AG09309 (cell line): Measurements from ENCODE around the gene MTOR.
"Not testable (repeated sequence)": the region's sequence is repeated elsewhere in the genome, so short reads cannot be mapped to it uniquely, and the experiment has no call there.

ENCODE experiments used
- DNase-seq: peaks from one replicate; pipeline ENCODE4 v3.0.0-alpha.2; 2010; ENCODE audit warnings: low read depth
- H3K4me3 ChIP-seq: 2 replicates; pipeline ENCODE4 v1.5.1; 2011; ENCODE audit warnings: mild to moderate bottlenecking, low read depth, low read length, moderate library complexity; ENCODE audit not compliant: control insufficient read depth
- TF ChIP-seq, protein P1 (sequence below): IDR thresholded peaks from 2 replicates; pipeline ENCODE4 v1.5.1; 2011; ENCODE audit warnings: mild to moderate bottlenecking, low read depth, low read length, inconsistent platforms; ENCODE audit not compliant: insufficient read depth, control insufficient read depth; ENCODE audit errors: missing control alignments

The MTOR gene

DNA sequence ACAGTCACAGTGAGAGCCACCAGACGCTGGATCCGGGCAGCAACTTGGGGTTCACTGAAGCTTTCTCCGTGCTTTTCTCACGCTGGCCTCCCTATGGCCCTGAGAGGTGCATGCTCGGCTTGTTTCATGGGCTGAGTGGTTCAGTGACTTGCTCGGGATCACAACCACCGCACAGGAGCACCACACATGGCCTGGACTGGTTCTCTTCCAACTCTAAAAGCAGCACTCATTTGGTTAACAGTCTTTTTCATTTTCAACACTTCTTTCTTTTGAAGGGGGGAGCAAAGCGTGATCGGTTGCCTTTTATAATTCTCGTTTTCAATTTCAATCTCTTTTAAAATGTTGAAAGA lies 36.8 kb upstream of the MTOR start:
- TF ChIP-seq, protein P1, sequence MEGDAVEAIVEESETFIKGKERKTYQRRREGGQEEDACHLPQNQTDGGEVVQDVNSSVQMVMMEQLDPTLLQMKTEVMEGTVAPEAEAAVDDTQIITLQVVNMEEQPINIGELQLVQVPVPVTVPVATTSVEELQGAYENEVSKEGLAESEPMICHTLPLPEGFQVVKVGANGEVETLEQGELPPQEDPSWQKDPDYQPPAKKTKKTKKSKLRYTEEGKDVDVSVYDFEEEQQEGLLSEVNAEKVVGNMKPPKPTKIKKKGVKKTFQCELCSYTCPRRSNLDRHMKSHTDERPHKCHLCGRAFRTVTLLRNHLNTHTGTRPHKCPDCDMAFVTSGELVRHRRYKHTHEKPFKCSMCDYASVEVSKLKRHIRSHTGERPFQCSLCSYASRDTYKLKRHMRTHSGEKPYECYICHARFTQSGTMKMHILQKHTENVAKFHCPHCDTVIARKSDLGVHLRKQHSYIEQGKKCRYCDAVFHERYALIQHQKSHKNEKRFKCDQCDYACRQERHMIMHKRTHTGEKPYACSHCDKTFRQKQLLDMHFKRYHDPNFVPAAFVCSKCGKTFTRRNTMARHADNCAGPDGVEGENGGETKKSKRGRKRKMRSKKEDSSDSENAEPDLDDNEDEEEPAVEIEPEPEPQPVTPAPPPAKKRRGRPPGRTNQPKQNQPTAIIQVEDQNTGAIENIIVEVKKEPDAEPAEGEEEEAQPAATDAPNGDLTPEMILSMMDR: no peak
- DNase-seq: no peak
- no peak overlapping the region for H3K4me3 ChIP-seq

DNA sequence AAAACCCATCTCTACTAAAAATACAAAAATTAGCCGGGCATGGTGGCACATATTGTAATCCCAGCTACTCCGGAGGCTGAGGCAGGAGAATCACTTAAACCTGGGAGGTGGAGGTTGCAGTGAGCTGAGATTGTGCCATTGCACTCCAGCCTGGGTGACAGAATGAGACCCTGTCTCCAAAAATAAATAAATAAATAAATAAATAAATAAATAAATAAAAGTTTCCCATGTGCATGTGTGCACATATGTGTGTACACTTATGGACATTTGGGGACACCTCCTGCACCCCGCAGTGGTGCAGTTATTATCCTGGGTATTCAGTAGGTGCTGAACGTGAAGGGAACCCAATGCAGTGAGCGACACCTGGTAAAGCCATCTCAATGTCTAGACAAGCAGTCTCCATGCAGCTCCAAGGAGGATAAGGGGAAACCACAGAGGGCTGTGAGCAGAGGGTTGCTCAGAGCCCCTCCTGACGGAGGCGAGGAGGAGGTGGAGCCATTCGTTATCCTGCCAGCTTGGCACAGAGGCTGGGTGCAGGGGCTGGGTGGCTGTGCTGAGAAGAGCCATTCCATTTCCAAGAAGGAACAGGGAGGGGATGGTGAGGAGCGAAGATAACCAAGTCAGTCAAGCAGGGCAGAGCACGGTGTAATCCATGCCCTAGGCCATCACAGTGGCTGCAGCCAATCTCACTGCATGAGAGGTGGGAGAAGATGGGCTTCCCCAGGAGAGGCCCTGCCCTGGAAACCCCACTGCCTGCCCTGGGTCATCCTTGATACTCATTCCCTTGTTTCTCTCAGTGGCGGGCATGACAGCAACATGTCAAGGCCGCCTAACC lies 36.3 kb upstream of the MTOR start:
- H3K4me3 ChIP-seq: no peak overlapping the region
- TF ChIP-seq, protein P1: no peak
- no peak for DNase-seq

DNA sequence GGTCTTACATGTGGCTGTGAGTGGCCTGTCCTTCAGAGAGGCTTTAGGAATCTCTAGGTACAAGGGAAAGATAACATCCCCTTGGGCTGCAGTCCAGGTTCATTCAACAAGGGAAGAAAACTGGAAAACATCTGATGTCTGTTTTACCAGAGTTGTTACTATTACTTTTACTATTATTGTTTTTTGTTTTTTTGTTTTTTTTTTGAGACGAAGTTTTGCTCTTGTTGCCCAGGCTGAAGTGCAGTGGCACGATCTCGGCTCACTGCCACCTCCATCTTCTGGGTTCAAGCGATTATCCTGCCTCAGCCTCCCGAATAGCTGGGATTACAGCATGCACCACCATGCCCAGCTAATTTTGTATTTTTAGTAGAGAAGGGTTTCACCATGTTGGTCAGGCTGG lies 35.4 kb upstream of the MTOR start:
- not testable (repeated sequence) for DNase-seq

DNA sequence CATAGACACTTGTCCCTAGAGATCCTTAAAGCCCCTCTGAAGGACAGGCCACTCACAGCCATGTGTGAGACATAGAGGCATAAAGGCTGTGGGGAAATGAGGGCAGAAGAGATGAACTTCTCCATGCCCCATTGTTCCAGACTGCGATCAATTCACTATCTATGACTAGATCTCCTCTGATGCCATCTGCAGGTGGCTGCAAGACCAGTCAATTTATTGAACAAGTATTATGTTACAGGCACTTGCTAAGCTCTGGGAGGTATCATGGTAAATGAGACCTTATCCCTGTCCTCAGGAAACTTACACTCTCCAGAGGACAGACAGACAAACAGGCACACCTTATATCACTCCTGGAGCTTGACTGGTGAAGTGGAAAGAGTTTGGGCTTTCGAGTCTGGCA lies 33.6 kb upstream of the MTOR start:
- DNase-seq: no peak
- TF ChIP-seq, protein P1: no peak

More for the DNA sequence above, 35.4 kb upstream of the MTOR start:
- H3K4me3 ChIP-seq: not testable (repeated sequence)

DNA sequence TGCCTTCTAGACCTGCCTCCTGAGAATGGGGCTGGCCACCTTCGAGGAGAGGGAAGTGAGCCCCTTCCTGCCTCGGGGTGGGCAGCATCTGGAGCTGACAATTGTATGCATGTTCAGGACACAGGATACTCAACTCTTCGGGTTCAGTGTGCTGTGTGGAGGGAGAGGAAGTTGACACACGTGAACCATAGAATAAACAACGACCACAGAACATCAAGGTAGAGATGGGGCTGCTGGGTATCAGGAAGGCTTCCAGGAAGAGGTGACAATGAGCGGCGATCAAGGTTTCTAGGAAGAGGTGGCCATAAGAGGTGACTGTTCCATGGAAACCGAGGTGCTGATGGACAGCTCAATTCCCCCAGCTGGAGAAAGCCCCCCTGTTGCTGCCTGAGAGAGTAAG lies 32.6 kb upstream of the MTOR start:
- H3K4me3 ChIP-seq: no peak overlapping the region
- no peak for DNase-seq
- TF ChIP-seq, protein P1: no peak

More for the DNA sequence above, 33.6 kb upstream of the MTOR start:
- no peak overlapping the region for H3K4me3 ChIP-seq

DNA sequence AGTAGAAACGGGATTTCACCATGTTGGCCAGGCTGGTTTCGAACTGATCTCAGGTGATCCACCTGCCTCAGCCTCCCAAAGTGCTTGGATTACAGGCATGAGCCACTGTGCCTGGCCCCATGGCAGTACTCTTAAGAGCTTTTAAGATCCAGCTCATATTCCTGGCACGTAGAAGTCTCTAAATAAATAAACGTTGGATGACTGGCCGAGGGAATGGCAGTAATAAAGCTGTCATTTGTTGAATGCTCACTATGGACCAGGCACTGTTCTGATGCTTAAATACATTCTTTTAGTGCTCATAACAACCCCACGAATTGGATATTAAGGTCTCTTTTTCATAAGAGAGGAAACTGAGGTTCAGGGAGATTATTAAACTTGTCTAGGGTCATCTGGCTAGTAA lies 31.5 kb upstream of the MTOR start:
- no peak overlapping the region for H3K4me3 ChIP-seq

DNA sequence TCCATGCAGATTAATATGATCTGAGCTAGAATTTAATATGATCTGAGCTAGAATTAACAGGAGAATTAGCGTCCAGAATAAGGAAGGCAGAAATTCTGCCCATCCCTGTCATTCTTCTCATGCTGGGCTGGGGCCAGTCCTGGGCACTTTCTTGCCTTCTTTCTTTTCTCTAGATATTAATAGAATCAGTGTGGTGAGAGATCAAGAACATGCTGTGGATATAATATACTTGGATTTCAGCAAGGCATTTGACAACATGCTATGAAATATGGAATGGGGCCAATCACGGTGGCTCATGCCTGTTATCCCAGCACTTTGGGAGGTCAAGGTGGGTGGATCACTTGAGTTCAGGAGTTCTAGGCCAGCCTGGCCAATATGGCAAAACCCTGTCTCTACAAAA lies 28.7 kb upstream of the MTOR start:
- DNase-seq: no peak
- TF ChIP-seq, protein P1: no peak
- H3K4me3 ChIP-seq: no peak overlapping the region

More for the DNA sequence above, 31.5 kb upstream of the MTOR start:
- TF ChIP-seq, protein P1: no peak
- no peak for DNase-seq
